ENCODE data around the gene WIZ. TPM values are rescaled to one million over a fixed set of nuclear protein-coding genes. Genes with fewer than 3 reads are reported as not detected.

The WIZ gene
- total and polyA plus RNA-seq, 3 donors from 2014 or later = 66.2 to 118 (median 109) TPM

DNA sequence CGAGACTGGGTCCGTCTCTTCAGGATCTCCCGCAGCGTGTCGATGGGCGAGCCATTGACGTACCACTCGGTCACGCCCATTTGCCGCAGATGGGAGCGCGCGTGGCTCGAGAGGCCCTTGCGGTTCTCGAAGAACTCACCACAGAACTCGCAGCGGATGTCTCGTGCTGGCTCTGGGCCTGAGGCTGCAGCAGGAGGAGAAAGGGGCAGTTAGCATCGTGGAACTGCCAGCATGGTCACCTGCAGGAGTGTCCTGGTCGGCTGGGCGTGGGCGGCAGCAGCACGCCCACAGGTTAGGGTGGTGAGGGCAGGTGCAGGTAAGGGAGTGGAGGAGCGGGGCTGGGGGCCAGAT lies 22.4 kb downstream of the WIZ start:
- 96% methylated on average over 17 to 25 of the region's 25 CpGs for WGBS, 2 donors
- H3K36me3 ChIP-seq (ENCODE audit: low read depth, missing control alignments) = no peaks in the 10 kb centered on the region
- no peak overlapping the region for H3K4me3 ChIP-seq
- H3K4me1 ChIP-seq = peaks cover 13% of the 10 kb centered on the region
- H3K9me3 ChIP-seq = no peaks in the 10 kb centered on the region
- intact Hi-C loops (cut with DNase I; ENCODE audit: low total_unique reads) = no loop called here
- DNase-seq = no peak
- H3K27me3 ChIP-seq = no peaks in the 10 kb centered on the region
- no peak for TF ChIP-seq POLR2A (IDR thresholded peaks at IDR 0.05)
- TF ChIP-seq, protein P1, sequence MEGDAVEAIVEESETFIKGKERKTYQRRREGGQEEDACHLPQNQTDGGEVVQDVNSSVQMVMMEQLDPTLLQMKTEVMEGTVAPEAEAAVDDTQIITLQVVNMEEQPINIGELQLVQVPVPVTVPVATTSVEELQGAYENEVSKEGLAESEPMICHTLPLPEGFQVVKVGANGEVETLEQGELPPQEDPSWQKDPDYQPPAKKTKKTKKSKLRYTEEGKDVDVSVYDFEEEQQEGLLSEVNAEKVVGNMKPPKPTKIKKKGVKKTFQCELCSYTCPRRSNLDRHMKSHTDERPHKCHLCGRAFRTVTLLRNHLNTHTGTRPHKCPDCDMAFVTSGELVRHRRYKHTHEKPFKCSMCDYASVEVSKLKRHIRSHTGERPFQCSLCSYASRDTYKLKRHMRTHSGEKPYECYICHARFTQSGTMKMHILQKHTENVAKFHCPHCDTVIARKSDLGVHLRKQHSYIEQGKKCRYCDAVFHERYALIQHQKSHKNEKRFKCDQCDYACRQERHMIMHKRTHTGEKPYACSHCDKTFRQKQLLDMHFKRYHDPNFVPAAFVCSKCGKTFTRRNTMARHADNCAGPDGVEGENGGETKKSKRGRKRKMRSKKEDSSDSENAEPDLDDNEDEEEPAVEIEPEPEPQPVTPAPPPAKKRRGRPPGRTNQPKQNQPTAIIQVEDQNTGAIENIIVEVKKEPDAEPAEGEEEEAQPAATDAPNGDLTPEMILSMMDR (IDR thresholded peaks at IDR 0.05) = no peak
- H3K27ac ChIP-seq = no peak overlapping the region

DNA sequence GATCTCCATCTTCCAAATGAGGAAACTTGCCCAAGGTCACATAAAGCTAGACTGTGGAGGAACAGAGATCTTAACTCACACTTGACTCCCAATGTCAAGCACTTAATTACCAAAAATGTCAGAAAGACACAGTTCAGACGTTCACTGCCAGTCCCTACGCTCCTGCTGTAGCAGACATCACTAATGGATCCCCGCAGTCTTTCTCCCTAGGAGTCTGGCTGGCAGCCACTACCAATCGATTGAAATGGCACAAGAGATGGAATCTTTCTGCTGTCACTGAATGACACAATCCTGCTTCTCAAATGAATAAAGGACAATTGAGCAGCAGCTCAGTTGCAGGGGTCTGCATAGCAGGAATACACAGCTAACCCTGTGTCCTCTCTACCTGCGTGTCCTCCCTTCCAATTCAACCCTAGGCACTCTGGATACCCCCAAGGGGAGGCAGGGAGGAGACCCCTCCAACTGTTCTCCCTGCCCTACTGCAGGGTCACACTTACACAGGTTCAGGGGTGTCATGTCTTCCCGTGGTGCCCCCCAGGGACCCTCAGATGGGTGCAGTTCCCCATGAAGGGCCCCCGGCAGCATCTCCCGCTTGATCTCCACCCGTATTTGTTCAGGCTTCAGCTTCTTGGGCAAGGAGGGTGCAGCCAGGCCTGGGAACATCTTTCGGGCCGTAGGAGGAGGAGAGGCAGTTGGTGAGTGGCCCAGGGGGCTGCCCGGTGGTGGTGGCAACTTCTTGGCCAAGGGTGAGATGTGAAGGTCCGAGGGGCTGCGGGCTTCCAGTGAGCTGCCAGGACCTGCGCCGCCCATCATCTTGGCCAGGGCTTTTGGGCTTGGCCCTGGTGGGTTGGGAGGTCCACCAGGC lies 23.0 kb downstream of the WIZ start:
- H3K4me1 ChIP-seq = peaks cover 13% of the 10 kb centered on the region
- intact Hi-C loops (cut with DNase I; ENCODE audit: low total_unique reads) = no loop called here
- TF ChIP-seq, protein P1 (IDR thresholded peaks at IDR 0.05) = no peak
- no peak for TF ChIP-seq POLR2A (IDR thresholded peaks at IDR 0.05)
- no peaks in the 10 kb centered on the region for H3K9me3 ChIP-seq
- no peak overlapping the region for H3K4me3 ChIP-seq
- no peaks in the 10 kb centered on the region for H3K36me3 ChIP-seq (ENCODE audit: low read depth, missing control alignments)
- peak; percentile 52 for DNase-seq
- no peaks in the 10 kb centered on the region for H3K27me3 ChIP-seq
- no peak overlapping the region for H3K27ac ChIP-seq
- WGBS, 2 donors = 88 to 89% methylated on average over 10 to 16 of the region's 16 CpGs

DNA sequence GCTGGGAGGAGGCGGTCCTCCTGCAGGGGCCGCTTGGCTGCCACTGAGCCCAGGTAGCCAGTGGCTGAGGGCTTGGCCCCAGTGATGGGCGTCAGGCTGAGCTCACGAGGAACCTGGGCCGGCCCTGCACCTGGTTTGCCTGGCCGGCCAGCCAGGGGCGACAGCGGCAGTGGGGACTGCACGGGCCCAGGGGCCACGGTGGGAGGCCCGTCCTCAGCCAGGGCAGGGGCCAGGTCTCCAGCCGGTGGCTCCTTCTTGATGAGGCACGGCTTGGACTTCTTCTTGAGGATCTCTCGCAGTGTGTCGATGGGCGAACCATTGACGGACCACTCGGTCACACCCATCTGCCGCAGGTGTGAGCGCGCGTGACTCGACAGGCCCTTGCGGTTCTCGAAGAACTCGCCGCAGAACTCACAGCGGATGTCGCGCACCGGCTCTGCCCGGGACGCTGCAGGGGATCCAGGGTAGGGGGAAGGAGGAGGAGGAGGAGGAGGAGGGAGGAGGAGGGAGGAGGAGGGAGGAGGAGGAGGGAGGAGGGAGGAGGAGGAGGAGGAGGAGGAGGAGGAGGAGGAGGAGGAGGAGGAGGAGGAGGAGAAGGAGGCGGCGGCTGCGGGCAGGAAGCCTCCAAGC lies 24.3 kb downstream of the WIZ start:
- intact Hi-C loops (cut with DNase I; ENCODE audit: low total_unique reads) = no loop called here
- no peaks in the 10 kb centered on the region for H3K36me3 ChIP-seq (ENCODE audit: low read depth, missing control alignments)
- WGBS, 2 donors = 94 to 95% methylated on average over 20 to 36 of the region's 36 CpGs
- H3K27ac ChIP-seq = no peak overlapping the region
- DNase-seq = no peak
- no peak overlapping the region for H3K4me3 ChIP-seq
- peaks cover 1% of the 10 kb centered on the region for H3K4me1 ChIP-seq
- TF ChIP-seq POLR2A (IDR thresholded peaks at IDR 0.05) = no peak
- TF ChIP-seq, protein P1 (IDR thresholded peaks at IDR 0.05) = no peak
- no peaks in the 10 kb centered on the region for H3K9me3 ChIP-seq
- H3K27me3 ChIP-seq = no peaks in the 10 kb centered on the region

DNA sequence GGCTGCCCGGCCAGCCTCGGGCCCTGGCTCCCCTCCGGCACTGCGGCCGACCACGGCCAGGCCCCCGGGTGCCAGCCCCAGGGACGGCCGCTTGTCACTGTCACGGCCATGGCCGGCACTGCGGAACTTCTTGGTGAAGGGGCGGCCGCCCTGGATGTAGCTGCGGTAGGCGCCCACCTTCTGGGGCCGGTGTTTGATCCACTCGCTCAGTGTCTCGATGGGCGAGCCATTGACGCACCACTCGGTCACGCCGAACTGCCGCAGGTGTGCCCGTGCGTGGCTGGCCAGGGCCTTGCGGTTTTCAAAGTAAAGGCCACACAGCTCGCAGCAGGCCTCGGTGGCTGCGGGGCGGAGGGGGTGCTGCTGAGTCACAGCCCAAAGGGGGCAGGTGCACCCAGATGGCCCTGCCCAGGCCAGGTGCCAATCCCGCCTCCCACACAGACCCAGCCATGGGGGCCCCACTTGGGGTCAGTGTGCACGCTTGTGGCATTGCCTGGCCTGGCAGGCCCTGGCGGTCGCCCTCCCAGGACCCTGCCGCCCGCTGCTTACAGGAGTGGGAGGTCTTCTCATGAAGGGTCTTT lies 25.0 kb downstream of the WIZ start:
- intact Hi-C loops (cut with DNase I; ENCODE audit: low total_unique reads) = no loop called here
- 96 to 97% methylated on average over 16 to 35 of the region's 38 CpGs for WGBS, 2 donors
- TF ChIP-seq POLR2A (IDR thresholded peaks at IDR 0.05) = no peak
- TF ChIP-seq, protein P1 (IDR thresholded peaks at IDR 0.05) = no peak
- Histone ChIP-seq H3K9me3 (no peaks in the 10 kb centered on the region), H3K4me1 (peaks cover under 1% of the 10 kb centered on the region), H3K4me3 (no peak overlapping the region), H3K27me3 (no peaks in the 10 kb centered on the region), H3K27ac (no peak overlapping the region), H3K36me3 (ENCODE audit: low read depth, missing control alignments) (no peaks in the 10 kb centered on the region)
- DNase-seq = no peak
